Measurements from ENCODE around the gene ABCA3.
"Not testable (repeated sequence)": the region's sequence is repeated elsewhere in the genome, so short reads cannot be mapped to it uniquely, and the experiment has no call there.

The ABCA3 gene

GRCh38 chr16:2252806-2253148 lies 87.8 kb downstream of the ABCA3 start:
- no peak for DNase-seq (ENCODE audit: low spot score)

DNA sequence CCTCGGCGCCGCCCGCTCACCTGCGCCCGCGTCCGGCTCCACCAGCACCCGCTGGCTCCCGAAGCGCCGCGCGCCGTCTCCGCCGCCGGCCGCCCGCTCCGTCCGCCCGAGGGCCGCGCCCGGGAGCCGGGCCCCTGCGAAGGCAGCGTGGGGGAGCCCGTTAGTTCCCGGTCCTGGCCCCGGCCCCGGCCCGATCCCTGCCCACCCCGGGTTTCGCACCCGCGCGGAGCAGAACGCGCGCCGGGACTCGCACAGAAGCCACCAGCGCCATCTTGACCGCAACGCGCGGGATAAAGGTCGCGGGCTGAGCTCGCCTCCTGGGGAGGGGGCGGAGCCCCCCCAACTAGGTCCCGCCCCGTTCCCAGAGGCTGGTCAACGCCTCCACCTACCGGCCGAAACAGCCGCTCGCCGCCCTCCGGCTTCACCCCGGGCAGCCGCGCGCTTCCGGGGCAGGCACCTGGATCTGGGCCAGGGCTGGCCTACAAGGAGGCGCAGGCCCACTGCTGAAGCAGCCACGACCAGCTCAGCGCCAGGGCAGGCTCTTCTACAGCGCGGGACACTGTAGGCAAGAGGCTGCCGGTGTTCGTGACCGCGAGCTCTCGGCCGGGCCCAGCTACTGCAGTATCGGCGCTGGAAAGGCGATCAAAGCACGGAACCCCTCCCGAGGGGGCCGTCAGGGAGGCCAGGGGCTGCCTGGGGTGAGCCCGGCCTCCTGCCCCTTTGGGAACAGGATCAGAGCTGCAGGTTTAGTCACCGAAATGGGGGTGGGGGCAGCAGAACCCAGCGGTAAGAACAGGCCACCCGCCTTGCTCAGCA lies 89.0 kb downstream of the ABCA3 start, which contains the start of gene ECI1:
Gene ECI1 (minus strand): TSS at position 292 of the 816 bp plus-strand sequence. CDS start 21 bp downstream, at position 271.
- peak; percentile 100 for DNase-seq (ENCODE audit: low spot score)

DNA sequence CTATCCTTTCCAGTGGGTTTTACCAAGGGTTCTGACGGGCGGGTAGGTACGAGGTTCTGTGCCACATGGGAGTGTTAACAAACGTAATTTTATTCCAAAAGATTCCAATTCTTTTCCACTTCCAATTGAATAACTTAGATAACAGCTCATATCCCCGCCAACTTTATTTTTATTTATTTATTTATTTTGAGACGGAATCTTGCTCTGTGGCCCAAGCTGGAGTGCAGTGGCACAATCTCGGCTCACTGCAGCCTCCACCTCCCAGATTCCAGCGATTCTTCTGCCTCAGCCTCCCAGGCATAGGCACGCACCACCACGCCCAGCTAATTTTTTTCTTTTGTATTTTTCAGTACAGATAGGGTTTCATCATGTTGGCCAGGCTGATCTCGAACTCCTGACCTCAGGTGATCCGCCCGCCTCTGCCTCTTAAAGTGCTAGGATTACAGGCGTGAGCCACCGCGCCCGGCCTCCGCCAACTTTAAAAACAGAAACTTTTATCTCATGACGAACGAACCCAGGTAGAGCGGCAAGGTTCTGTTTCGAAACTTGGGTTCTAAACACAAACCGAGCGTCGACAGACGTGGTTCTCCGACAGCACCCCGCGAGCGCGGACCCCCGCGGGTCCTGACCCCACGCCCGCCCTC lies 89.8 kb downstream of the ABCA3 start:
- DNase-seq (ENCODE audit: low spot score), result no peak

- DNase-seq (ENCODE audit: low spot score), result no peak
Measured at GRCh38 chr16:2246301-2246885, 94.1 kb downstream of the ABCA3 start.

- no peak for DNase-seq (ENCODE audit: low spot score)
Measured at GRCh38 chr16:2244926-2245795, 95.4 kb downstream of the ABCA3 start.

DNA sequence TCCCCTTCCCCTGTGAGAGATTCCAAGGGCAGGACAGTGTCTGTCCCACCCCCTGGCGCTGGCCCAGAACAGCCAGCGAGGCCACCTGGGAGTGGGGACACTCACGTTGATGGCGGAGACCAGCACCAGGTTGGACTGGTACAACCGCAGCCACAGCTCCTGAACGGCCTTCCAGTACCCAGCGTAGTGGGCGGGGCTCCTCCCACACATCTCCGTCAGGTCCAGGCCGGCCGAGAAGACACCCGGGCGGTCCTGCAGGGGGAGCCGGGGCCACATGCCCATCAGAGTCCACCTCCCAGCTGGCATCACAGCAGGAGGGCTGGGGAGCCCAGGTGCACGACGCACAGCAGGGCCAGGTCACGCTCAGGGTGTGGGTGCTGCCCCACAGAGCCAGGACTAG lies 96.2 kb downstream of the ABCA3 start:
- no peak for DNase-seq (ENCODE audit: low spot score)

GRCh38 chr16:2243781-2244180 lies 96.7 kb downstream of the ABCA3 start:
- no peak for DNase-seq (ENCODE audit: low spot score)

GRCh38 chr16:2243031-2243528 lies 97.4 kb downstream of the ABCA3 start:
- DNase-seq (ENCODE audit: low spot score), result no peak

- no peak for DNase-seq (ENCODE audit: low spot score)
Measured at GRCh38 chr16:2242598-2242997, 97.9 kb downstream of the ABCA3 start.

GRCh38 chr16:2240331-2240730 lies 100.2 kb downstream of the ABCA3 start:
- not testable (repeated sequence) for DNase-seq (ENCODE audit: low spot score)

GRCh38 chr16:2238838-2239675 lies 101.5 kb downstream of the ABCA3 start:
- no peak for DNase-seq (ENCODE audit: low spot score)

DNA sequence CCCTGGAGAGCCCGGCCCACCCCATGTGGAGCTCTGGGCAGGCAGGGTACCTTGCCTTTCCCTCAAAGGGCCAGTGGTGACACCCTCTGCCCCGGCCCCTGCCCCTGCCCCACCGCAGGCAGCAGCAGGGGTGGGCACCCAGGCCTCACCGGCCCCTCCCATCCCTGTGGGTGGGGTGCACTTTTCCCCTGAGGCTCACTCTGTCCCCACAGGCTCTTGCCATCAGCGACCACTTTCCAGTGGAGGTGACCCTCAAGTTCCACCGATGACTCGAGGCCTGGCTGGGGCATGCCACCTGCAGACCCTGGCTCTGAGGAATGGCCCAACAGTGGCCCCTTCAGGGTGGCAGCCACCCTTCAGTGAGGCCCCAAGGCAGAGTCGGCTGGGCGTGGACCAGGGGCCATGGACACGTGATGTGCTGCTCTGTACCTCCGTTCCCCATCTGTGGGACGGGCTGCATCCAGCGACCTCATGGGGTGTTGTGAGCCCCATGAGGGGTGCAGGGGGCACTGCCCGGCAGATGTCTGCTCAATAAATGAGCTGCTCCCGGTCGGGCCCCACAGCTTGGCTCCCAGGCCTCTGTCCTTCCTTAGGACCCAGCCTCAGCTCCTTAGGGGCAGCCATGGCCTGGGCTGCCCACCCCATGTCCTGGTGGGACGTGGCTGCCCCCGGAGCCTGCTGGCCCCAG lies 102.2 kb downstream of the ABCA3 start:
- no peak for DNase-seq (ENCODE audit: low spot score)

GRCh38 chr16:2237493-2238149 lies 102.9 kb downstream of the ABCA3 start:
- no peak for DNase-seq (ENCODE audit: low spot score)

DNA sequence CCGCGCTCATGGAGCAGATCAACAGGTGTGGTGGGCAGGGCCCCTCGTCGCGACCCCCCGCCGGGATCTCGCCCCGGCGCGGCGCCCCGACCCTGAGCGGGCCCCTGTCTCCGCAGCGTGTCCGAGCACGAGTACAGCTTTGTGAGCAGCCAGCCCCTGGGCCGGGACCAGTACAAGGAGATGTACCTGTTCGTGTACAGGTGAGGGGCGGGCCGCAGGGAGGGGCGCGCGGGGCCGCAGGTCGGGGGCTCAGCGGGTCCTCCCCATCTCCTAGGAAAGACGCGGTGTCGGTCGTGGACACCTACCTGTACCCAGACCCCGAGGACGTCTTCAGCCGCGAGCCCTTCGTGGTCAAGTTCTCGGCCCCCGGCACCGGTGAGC lies 103.4 kb downstream of the ABCA3 start:
- no peak for DNase-seq (ENCODE audit: low spot score)

GRCh38 chr16:2236337-2237101 lies 104.0 kb downstream of the ABCA3 start, which contains the start of gene DNASE1L2:
Gene DNASE1L2 (plus strand): TSS chr16:2236444. CDS start chr16:2236817, 373 bp downstream.
- DNase-seq (ENCODE audit: low spot score), result peak; percentile 60

DNA sequence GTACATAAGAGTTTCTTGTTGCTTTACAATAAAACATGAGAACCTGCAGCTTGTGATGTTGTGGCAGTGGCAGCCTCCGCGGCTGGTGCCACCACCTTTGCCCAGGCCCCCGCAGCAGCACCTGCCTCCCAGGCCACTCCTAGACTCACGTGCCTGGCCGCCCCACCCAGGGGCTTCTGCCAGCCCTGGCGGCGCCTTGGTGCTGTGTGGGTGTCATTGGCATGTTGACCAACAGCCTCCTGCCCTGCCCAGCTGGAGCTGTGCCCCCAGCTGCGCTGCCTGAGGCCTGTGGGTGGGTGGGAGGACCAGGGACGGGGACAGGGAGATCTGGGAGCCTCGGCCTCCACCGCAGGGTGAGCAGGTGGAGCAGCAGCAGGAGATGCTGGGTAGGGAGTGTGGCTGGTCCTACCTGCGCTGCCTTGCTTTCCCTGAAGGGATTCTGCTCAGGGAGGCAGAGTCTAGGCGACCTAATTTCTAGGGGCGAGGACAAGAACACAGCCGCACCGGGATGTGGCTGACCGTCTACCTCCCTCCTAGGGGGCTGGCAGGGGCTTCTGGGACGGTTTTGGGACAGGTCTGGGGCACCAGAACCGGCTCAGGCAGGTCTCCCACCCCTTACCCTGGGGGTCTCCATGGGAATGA lies 104.7 kb downstream of the ABCA3 start:
- DNase-seq (ENCODE audit: low spot score), result no peak

GRCh38 chr16:2235234-2235651 lies 105.3 kb downstream of the ABCA3 start:
- DNase-seq (ENCODE audit: low spot score), result no peak

DNA sequence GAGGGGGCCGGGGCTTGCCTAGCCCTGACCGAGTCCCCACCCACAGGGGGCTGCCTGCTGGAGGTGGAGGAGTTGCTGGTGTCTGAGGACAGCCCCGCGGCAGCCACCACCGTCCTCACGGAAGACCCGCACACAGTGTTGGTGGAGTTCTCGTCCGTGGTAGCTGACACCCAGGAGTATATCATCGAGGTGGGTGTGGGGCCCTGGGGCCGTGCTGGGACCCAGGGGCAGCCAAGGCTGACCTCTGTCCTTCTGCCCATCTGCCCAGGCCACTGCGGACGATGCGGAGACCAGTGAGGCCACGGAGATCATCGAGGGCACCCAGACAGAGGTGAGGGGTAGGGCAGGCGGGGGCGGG lies 105.7 kb downstream of the ABCA3 start:
- DNase-seq (ENCODE audit: low spot score), result no peak
